Globus pallidus (tissue), 1 donor: ENCODE results near the gene VWDE.

Source experiments
- DNase-seq: peaks from one replicate; pipeline ENCODE4 v3.0.0-alpha.2; 2015; ENCODE audit warnings: low spot score

The VWDE gene

GRCh38 chr7:12328888-12329770 lies 74.5 kb downstream of the VWDE start:
- DNase-seq: no peak

- DNase-seq: no peak
Observed at GRCh38 chr7:12327922-12328321, 75.7 kb downstream of the VWDE start.

- DNase-seq: no peak
Observed at GRCh38 chr7:12325646-12326045, 78.0 kb downstream of the VWDE start.

- no peak for DNase-seq
Observed at GRCh38 chr7:12323415-12323814, 80.2 kb downstream of the VWDE start.

- no peak for DNase-seq
Observed at GRCh38 chr7:12322903-12323300, 80.8 kb downstream of the VWDE start.

- DNase-seq: peak; percentile 7
Observed at GRCh38 chr7:12322284-12322902, 81.3 kb downstream of the VWDE start.

- no peak for DNase-seq
Observed at GRCh38 chr7:12320987-12321647, 82.5 kb downstream of the VWDE start.

GRCh38 chr7:12320241-12320986 lies 83.3 kb downstream of the VWDE start:
- DNase-seq: no peak

GRCh38 chr7:12317675-12318074 lies 86.0 kb downstream of the VWDE start:
- DNase-seq: no peak

- no peak for DNase-seq
Observed at GRCh38 chr7:12316925-12317324, 86.7 kb downstream of the VWDE start.

- no peak for DNase-seq
Observed at GRCh38 chr7:12315049-12315448, 88.6 kb downstream of the VWDE start.

GRCh38 chr7:12314199-12314598 lies 89.5 kb downstream of the VWDE start:
- DNase-seq: no peak

GRCh38 chr7:12305502-12305901 lies 98.2 kb downstream of the VWDE start:
- no peak for DNase-seq

- no peak for DNase-seq
Observed at GRCh38 chr7:12303495-12303894, 100.2 kb downstream of the VWDE start.

- DNase-seq: no peak
Observed at GRCh38 chr7:12303062-12303461, 100.6 kb downstream of the VWDE start.

GRCh38 chr7:12300415-12300814 lies 103.2 kb downstream of the VWDE start:
- no peak for DNase-seq

- DNase-seq: no peak
Observed at GRCh38 chr7:12299367-12299766, 104.3 kb downstream of the VWDE start.

- DNase-seq: no peak
Observed at GRCh38 chr7:12297283-12298108, 106.2 kb downstream of the VWDE start.

- DNase-seq: no peak
Observed at GRCh38 chr7:12296051-12296570, 107.6 kb downstream of the VWDE start.

GRCh38 chr7:12294701-12295100 lies 109.0 kb downstream of the VWDE start:
- no peak for DNase-seq

GRCh38 chr7:12291870-12292269 lies 111.8 kb downstream of the VWDE start:
- DNase-seq: no peak
